ENCODE data around the gene FAM181A.

FAM181A gene

DNA sequence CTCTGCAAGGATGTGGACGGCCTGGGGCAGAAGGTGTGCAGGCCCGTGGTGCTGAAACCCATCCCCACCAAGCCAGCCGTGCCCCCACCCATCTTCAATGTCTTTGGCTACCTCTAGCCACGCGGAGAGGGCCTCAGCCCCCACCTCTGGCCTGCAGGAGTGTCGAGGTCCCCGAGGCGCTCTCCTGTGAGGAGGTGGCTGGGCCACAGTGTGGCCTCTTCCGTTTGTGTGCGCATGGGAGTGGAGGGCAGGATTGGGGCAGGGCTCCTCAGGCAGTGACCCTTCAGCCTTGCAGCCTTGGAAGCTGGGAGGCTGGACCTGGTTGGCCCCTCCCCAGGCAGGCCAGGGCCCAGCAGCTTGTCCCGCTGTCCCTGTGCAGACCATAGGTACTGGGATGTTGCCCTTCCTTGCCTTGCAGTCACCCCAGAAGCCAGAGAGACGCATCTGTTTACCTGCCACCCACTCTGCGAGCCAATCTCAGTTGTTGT, 1.9 kb downstream of the FAM181A start:
- no peak for DNase-seq (ENCODE audit: low spot score)

GRCh38 chr14:93929657-93930056, 2.5 kb downstream of the FAM181A start:
- DNase-seq (ENCODE audit: low spot score), result no peak

- DNase-seq (ENCODE audit: low spot score), result no peak
Measured at GRCh38 chr14:93930296-93930988, 3.3 kb downstream of the FAM181A start.

DNA sequence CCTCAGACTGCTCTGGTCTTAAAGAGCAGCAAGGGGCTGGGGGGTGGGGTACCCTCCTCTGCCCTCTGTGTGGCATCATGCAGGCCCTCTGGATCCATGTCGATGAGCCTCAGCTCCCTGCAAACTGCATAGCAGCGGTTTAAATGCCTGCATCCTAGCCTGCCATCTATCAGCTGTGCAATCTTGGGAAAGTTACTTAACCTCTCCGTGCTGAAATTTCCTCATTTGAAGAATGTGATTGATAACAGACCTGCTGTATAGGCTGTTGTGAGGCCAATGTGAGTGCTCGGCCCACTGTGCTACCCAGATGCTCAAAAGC, 3.8 kb downstream of the FAM181A start:
- no peak for DNase-seq (ENCODE audit: low spot score)

DNA sequence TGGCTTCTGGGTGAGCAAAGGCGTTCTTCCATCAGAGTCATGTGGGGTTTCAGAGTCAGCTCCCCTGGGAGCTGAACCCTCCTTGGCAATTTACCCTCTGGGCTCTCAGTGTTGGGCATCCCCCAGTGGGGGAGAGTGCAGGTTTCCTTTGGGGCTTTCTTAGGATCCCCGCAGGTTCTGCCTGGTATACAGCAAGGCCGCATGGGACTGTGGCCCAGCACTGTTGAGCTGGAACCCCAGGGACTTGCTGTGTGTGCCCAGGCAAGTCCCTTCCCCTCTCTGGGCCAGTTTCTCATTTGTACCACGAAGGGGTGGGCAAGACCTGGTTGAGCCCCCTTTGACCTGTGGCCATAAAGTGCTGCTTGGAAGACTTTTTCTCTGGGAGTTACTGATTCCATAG, 5.5 kb downstream of the FAM181A start:
- no peak for DNase-seq (ENCODE audit: low spot score)

- DNase-seq (ENCODE audit: low spot score), result no peak
Measured at GRCh38 chr14:93935213-93935612, 8.1 kb downstream of the FAM181A start.

GRCh38 chr14:93936245-93936644, 9.1 kb downstream of the FAM181A start:
- peak; percentile 61 for DNase-seq (ENCODE audit: low spot score)

- DNase-seq (ENCODE audit: low spot score), result no peak
Measured at GRCh38 chr14:93936926-93937325, 9.8 kb downstream of the FAM181A start.

DNA sequence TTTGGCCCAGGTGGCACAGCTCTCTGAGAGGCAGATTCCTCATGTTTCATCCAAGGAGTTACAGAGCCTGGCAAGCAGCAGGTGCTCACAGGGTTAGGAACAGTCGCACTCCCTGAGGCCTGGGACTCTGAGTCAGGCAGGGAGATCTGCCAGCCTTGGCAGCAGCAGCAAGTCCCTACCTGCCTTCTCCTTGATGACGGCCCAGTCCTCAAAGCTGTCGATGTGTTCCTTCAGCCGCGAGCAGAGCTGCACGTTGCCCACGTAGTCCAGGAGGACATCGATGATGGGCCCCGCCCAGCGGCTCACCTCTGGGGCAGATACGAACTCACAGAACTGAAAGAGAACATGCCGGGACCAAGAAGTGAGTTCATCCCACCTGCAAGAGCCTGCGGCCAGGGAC, 10.4 kb downstream of the FAM181A start:
- no peak for DNase-seq (ENCODE audit: low spot score)

DNA sequence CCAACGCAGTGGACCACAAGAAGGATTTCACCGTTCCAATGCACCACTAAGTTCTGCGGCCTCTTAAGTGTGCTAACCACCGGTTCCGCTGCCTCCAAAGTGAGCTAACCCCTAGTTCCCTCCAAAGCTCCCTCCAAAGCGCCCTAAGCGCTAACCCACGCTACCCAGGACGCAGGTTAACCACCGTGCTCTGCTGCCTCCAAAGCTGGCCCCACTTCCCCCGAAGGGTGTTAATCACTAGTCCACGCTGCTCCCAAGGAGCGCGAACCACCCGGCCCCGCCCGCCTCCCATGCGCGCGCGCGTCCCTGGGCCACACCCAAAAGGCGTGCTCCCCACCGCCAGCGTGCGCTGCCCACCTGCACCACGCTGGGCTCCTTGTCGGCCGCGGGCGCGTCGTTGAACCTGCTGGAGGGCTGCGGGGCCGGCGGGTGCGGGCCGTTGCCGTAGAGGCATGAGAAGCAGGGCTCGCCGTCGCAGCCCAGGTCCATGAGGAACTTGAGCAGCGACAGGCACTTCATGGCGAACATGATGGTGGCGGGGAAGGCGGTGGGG, 11.7 kb downstream of the FAM181A start:
- no peak for DNase-seq (ENCODE audit: low spot score)

GRCh38 chr14:93939304-93940229, 12.4 kb downstream of the FAM181A start:
- DNase-seq (ENCODE audit: low spot score), result peak; percentile 58

DNA sequence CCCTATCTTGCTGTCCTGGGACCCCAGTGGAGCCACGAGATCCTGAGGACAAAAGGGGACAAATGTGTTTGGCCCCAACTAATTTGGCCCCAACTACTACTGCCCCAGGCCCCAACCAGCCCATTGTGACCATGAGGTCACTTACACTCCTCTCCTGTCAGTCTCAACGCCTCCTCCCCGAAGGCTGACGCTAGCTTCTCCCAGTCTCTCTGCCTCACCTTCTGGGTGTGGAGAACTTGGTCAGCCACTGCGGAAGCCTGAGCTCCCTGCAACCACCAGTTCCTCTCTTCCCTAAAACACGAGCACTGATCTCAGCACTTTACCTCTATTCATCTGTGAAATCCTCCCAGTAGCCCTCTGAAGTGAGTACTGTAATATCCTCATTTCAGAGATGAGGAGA, 13.3 kb downstream of the FAM181A start:
- DNase-seq (ENCODE audit: low spot score), result no peak

DNA sequence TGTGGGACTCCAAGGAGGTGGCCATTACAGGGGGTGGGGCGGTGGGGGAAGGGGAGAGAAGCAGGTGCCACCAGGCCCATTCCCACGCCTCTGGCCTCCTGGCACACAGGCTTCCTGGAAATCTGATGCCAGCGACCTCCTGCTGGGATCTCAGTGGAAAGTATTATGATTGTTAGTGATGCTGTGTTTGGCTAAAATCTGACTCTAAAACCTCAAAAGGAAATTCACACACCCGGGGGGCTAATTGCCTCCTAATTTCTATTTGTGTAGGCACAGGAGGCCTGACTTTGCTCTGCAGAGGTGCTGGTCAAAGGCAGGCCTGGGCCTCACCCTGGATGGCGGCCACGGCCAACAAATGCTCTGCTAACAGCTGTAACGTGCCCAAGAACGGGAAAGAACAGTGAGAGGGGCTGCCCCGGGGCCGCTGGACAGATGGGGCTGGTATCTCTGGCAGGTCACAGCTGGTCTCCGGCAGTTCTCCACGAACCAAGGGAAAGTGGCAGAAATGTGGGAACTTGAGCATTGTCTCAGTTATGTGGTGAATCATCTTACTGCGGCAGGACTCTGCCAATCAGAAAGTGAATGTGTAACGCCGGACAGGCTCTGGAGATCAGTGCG, 14.3 kb downstream of the FAM181A start:
- peak; percentile 73 for DNase-seq (ENCODE audit: low spot score)

DNA sequence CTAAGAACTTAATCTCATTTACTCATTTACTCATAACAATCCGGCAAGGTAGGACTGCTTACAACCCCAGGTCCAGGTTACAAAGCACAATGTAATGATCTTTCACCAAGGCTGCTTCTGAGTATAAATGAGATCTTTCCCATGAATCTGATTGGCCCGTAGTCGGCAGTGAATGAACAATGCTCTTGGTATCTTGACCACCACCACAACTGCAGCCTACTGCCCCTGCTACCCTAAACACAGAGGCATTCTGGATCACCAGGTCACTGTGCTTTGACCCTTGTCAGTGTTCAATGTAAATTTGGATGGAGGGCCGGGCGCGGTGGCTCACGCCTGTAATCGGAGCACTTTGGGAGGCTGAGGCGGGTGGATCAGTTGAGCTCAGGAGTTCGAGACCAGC, 15.9 kb downstream of the FAM181A start:
- peak; percentile 74 for DNase-seq (ENCODE audit: low spot score)

DNA sequence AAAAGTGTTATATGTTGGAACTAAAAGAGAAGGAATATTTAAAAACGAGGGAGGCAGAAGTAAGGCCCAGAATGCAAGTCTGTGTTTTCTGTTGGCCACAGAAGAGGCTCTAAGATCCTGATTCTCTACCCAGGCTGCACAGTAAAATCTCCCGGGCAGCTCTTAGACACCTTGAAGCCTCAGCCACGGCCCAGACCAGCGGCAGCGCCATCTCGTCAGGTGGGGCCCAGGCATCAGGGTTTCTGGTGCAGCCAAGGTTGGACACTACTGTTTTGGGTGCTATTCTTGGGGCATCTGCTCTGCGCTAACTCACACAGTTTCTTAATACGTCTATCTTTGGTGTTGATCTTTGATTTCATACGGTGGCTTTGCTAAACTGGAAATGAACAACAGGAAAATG, 16.8 kb downstream of the FAM181A start:
- DNase-seq (ENCODE audit: low spot score), result no peak

DNA sequence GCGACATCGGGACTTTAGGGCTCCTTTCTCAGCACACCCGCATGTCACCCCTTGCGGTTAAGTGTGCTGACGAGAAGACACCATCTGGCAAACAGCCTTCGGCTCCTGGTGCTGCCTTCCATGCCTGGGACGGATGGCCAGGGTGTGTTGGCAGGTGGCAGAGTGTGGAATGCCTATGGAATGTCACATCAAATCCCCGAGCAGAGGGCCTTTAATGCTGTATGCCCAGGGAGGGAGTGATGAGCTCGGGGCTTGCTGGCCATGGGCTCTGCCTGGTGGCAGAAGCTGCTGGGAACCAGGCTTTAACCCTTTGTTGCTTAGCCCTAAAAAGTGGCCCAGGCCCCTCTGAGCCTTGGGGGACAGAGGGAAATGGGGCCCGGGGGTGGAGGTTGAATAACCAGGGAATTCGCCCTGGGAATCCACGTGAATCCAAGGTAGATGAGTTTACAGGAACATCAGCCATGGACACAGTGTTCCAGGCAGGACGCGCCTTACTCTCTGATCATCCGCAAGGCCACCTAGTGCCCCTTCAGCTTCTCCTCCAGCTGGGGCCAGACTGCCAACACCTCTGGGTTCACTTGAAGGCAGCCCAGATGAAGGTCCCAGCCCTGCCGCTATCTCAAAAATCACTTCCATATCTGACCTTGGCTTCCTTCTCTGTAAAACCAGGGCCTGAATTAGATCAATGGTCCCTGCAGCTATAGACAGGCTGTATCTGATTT, 17.4 kb downstream of the FAM181A start:
- DNase-seq (ENCODE audit: low spot score), result peak; percentile 61

- no peak for DNase-seq (ENCODE audit: low spot score)
Measured at GRCh38 chr14:93945070-93945399, 17.9 kb downstream of the FAM181A start.

- DNase-seq (ENCODE audit: low spot score), result no peak
Measured at GRCh38 chr14:93946104-93946503, 19.0 kb downstream of the FAM181A start.

GRCh38 chr14:93946541-93947090, 19.5 kb downstream of the FAM181A start:
- no peak for DNase-seq (ENCODE audit: low spot score)

- no peak for DNase-seq (ENCODE audit: low spot score)
Measured at GRCh38 chr14:93947282-93947681, 20.1 kb downstream of the FAM181A start.

DNA sequence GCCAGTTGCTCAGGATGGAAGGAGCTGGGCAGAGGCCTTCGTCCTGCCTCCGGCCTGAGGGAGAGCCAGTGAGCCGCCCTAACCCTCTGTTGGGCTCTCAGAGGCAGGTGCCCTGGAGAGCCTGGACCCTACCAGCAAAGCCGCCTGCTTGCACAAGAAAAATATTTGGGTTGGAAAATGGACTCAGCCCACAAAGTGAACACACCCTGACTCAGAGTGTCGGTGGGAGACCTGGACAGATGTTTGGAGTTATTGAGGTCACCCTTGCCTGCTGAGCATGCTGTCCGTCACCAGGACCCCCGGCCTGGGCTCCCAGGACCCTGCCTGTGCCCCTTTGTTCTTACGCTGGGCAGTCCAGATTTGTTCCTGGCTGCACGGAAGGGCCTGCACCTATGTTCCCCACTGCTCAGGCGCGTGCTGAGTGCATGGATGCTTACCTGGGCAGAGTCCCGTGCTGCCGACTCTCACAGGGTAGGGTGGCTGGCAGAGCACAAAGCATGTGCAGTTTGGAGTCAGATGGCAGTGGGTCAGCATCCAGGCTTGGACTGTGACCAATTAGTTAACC, 22.4 kb downstream of the FAM181A start:
- no peak for DNase-seq (ENCODE audit: low spot score)
